Esophagus squamous epithelium (tissue), 4 donors: Measurements from ENCODE around the gene SLC5A9.
"Not testable (repeated sequence)": the region's sequence is repeated elsewhere in the genome, so short reads cannot be mapped to it uniquely, and the experiment has no call there.

Source experiments
- POLR2A ChIP-seq, 4 donors: fragments of 450-650 bp; IDR thresholded peaks; one replicate each; pipeline ENCODE4 v1.6.1; 2017; ENCODE audit warnings: antibody characterized with exemption in 4 of 4, mild to moderate bottlenecking in 4 of 4, moderate library complexity in 3 of 4
- TF ChIP-seq, protein P1 (sequence below), 6 experiments: fragments of 450-650 bp in 4 of 6; fragments of 200-600 bp in 2 of 6; sonication (generic) in 2 of 6; IDR thresholded peaks; one replicate each; pipeline ENCODE4 v1.5.1; 2016 to 2019; ENCODE audit warnings: antibody characterized with exemption in 6 of 6, mild to moderate bottlenecking in 4 of 6, moderate library complexity in 4 of 6

DNA sequence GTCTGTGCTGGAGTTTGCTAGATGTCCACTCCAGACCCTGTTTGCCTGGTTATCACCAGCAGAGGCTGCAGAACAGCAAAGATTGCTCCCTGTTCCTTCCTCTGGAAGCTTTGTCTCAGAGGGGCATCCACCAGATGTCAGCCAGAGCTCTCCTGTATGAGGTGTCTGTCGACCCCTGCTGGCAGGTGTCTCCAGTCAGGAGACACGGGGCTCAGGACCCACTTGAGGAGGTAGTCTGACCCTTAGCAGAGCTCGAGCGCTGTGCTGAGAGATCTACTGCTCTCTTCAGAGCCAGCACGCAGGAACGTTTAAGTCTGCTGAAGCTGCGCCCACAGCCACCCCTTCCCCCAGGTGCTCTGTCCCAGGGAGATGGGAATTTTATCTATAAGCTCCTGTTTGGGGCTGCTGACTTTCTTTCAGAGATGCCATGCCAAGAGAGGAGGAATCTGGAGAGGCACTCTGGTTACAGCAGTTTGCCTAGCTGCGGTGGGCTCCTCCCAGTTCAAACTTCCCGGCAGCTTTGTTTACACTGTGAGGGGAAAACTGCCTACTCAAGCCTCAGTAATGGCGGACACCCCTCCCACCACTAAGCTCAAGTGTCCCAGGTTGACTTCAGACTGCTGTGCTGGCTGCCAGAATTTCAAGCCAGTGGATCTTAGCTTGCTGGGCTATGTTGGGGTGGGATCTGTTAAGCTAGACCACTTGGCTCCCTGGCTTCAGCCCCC lies 62.3 kb downstream of the SLC5A9 start:
- TF ChIP-seq, protein P1, sequence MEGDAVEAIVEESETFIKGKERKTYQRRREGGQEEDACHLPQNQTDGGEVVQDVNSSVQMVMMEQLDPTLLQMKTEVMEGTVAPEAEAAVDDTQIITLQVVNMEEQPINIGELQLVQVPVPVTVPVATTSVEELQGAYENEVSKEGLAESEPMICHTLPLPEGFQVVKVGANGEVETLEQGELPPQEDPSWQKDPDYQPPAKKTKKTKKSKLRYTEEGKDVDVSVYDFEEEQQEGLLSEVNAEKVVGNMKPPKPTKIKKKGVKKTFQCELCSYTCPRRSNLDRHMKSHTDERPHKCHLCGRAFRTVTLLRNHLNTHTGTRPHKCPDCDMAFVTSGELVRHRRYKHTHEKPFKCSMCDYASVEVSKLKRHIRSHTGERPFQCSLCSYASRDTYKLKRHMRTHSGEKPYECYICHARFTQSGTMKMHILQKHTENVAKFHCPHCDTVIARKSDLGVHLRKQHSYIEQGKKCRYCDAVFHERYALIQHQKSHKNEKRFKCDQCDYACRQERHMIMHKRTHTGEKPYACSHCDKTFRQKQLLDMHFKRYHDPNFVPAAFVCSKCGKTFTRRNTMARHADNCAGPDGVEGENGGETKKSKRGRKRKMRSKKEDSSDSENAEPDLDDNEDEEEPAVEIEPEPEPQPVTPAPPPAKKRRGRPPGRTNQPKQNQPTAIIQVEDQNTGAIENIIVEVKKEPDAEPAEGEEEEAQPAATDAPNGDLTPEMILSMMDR (IDR thresholded peaks at IDR 0.05): not testable (repeated sequence)
- not testable (repeated sequence) for TF ChIP-seq POLR2A (IDR thresholded peaks at IDR 0.05)
